Neural cell (in vitro differentiated cells): ENCODE measurements around the gene MPLKIP. TPM values are rescaled to one million over a fixed set of nuclear protein-coding genes. Genes with fewer than 3 reads are reported as not detected.

Experiments
- H2AFZ ChIP-seq: fragments of 200-600, 300-800 bp; sonication (generic), shearing (Covaris generic); 2 replicates; pipeline ENCODE4 v1.6.0; 2014; ENCODE audit warnings: low read depth, mild to moderate bottlenecking, antibody characterized with exemption, low read length, moderate library complexity
- H3F3A ChIP-seq: fragments of 200-600 bp; shearing (Covaris generic); 2 replicates; pipeline ENCODE4 v1.6.1; 2016; ENCODE audit warnings: mild to moderate bottlenecking, moderate library complexity, mixed read lengths, antibody characterized with exemption, low read length; ENCODE audit not compliant: insufficient read depth, poor library complexity, severe bottlenecking
- H3K27ac ChIP-seq: fragments of 200-600, 300-800 bp; sonication (generic), shearing (Covaris generic); 2 replicates; pipeline ENCODE4 v1.5.1; 2014; ENCODE audit warnings: mild to moderate bottlenecking, low read length, moderate library complexity
- H3K27me3 ChIP-seq: fragments of 300-800, 200-600 bp; sonication (generic), shearing (Covaris generic); 2 replicates; pipeline ENCODE4 v1.6.0; 2014; ENCODE audit warnings: mild to moderate bottlenecking, low read depth, low read length, moderate library complexity; ENCODE audit not compliant: insufficient read depth
- H3K36me3 ChIP-seq: fragments of 300-800, 200-600 bp; sonication (generic), shearing (Covaris generic); 2 replicates; pipeline ENCODE4 v1.5.1; 2014; ENCODE audit warnings: mild to moderate bottlenecking, antibody characterized with exemption, low read length, moderate library complexity; ENCODE audit not compliant: insufficient read depth
- H3K4me2 ChIP-seq: fragments of 300-800, 200-600 bp; sonication (generic), shearing (Covaris generic); 2 replicates; pipeline ENCODE4 v1.6.0; 2014; ENCODE audit warnings: mild to moderate bottlenecking, low read length
- H3K4me3 ChIP-seq: fragments of 300-800, 200-600 bp; sonication (generic), shearing (Covaris generic); 2 replicates; pipeline ENCODE4 v1.5.1; 2014; ENCODE audit warnings: mild to moderate bottlenecking, low read length, moderate library complexity
- H3K79me2 ChIP-seq: fragments of 200-600 bp; shearing (Covaris generic); replicated peaks from 2 replicates; pipeline ENCODE4 v1.6.0; 2014; ENCODE audit warnings: mild to moderate bottlenecking, low read length, moderate library complexity; ENCODE audit not compliant: insufficient read depth
- H3K9ac ChIP-seq: fragments of 300-800, 200-600 bp; sonication (generic), shearing (Covaris generic); 2 replicates; pipeline ENCODE4 v1.6.1; 2016; ENCODE audit warnings: mild to moderate bottlenecking, low read length, mixed read lengths
- H3K9me2 ChIP-seq: fragments of 200-600 bp; shearing (Covaris generic); 2 replicates; pipeline ENCODE4 v1.6.1; 2016; ENCODE audit warnings: mild to moderate bottlenecking, low read length, mixed read lengths; ENCODE audit not compliant: insufficient read depth
- H3K9me3 ChIP-seq: fragments of 200-600, 300-800 bp; sonication (generic), shearing (Covaris generic); 2 replicates; pipeline ENCODE4 v1.6.1; 2016; ENCODE audit warnings: mild to moderate bottlenecking, mixed run types, low read length, moderate library complexity, mixed read lengths
- H4K20me1 ChIP-seq: fragments of 200-600 bp; shearing (Covaris generic); 2 replicates; pipeline ENCODE4 v1.6.1; 2016; ENCODE audit warnings: mild to moderate bottlenecking, mixed run types; ENCODE audit not compliant: insufficient read depth
- CTCF ChIP-seq: fragments of 450-650 bp; IDR thresholded peaks from 2 replicates; pipeline ENCODE4 v1.5.1; 2014; ENCODE audit warnings: antibody characterized with exemption, mild to moderate bottlenecking, moderate library complexity; ENCODE audit not compliant: poor library complexity, severe bottlenecking
- EP300 ChIP-seq: fragments of 450-650 bp; conservative IDR thresholded peaks from 2 replicates; pipeline ENCODE4 v1.6.1; 2014; ENCODE audit warnings: antibody characterized with exemption, mild to moderate bottlenecking, moderate library complexity; ENCODE audit not compliant: poor library complexity, severe bottlenecking
- EZH2 ChIP-seq: fragments of 200-600, 300-800 bp; shearing (Covaris generic), sonication (generic); IDR thresholded peaks from 2 replicates; pipeline ENCODE4 v1.6.1; 2014; ENCODE audit warnings: antibody characterized with exemption, low read length, borderline replicate concordance, mild to moderate bottlenecking; ENCODE audit not compliant: insufficient read depth, poor library complexity, severe bottlenecking
- MXI1 ChIP-seq: fragments of 450-650 bp; conservative IDR thresholded peaks from 2 replicates; pipeline ENCODE4 v1.6.1; 2014; ENCODE audit warnings: antibody characterized with exemption, mild to moderate bottlenecking; ENCODE audit not compliant: poor library complexity, severe bottlenecking
- POLR2AphosphoS5 ChIP-seq: IDR thresholded peaks from 2 replicates; pipeline ENCODE4 v1.6.1; 2012
- RAD21 ChIP-seq: fragments of 450-650 bp; conservative IDR thresholded peaks from 2 replicates; pipeline ENCODE4 v1.6.1; 2014; ENCODE audit warnings: antibody characterized with exemption, mild to moderate bottlenecking, moderate library complexity
- REST ChIP-seq: IDR thresholded peaks from 2 replicates; pipeline ENCODE4 v1.6.1; 2012; ENCODE audit warnings: borderline replicate concordance
- SMC3 ChIP-seq: fragments of 450-650 bp; conservative IDR thresholded peaks from 2 replicates; pipeline ENCODE4 v1.6.1; 2014; ENCODE audit warnings: antibody characterized with exemption, mild to moderate bottlenecking, moderate library complexity; ENCODE audit not compliant: poor library complexity
- TAF1 ChIP-seq: IDR thresholded peaks from 2 replicates; pipeline ENCODE4 v1.6.1; 2012; ENCODE audit warnings: low read depth
- polyA plus RNA-seq: library from polyadenylated mRNA; depleted of rRNA; stranded (reverse); fragments of >200 nt; gene quantifications from 2 replicates; pipeline ENCODE4 v1.2.3, GENCODE V29; 2014

MPLKIP gene
- polyA plus RNA-seq, 1 donor from 2014 or later = 54.6 TPM

GRCh38 chr7:40095230-40095629 lies 39.2 kb downstream of the MPLKIP start:
- Histone ChIP-seq H3K27me3 (no peaks in the 10 kb centered on the region), H3K27ac (no peak overlapping the region), H3K9me3 (no peaks in the 10 kb centered on the region), H3F3A (no peaks in the 10 kb centered on the region), H3K79me2 (no peaks in the 10 kb centered on the region), H3K9ac (no peak overlapping the region), H4K20me1 (no peaks in the 10 kb centered on the region), H3K36me3 (peaks cover 11% of the 10 kb centered on the region), H2AFZ (no peak overlapping the region), H3K9me2 (no peaks in the 10 kb centered on the region), H3K4me2 (no peak overlapping the region), H3K4me3 (no peak overlapping the region)
- TF ChIP-seq POLR2AphosphoS5 (no peak), RAD21 (no peak), CTCF (no peak), REST (no peak), EZH2 (no peak), EP300 (no peak), MXI1 (no peak), TAF1 (no peak), SMC3 (no peak)

- Histone ChIP-seq H3K4me2 (no peak overlapping the region), H3K4me3 (no peak overlapping the region), H3K9ac (no peak overlapping the region), H3K9me2 (no peaks in the 10 kb centered on the region), H3K27me3 (no peaks in the 10 kb centered on the region), H3K36me3 (peaks cover 17% of the 10 kb centered on the region), H3K79me2 (no peaks in the 10 kb centered on the region), H3K27ac (no peak overlapping the region), H3F3A (no peaks in the 10 kb centered on the region), H3K9me3 (no peaks in the 10 kb centered on the region), H2AFZ (no peak overlapping the region), H4K20me1 (no peaks in the 10 kb centered on the region)
- TF ChIP-seq EZH2 = no peak
- TF ChIP-seq TAF1 = no peak
- TF ChIP-seq POLR2AphosphoS5 = no peak
- no peak for TF ChIP-seq REST
- no peak for TF ChIP-seq MXI1
- no peak for TF ChIP-seq CTCF
- no peak for TF ChIP-seq EP300
- no peak for TF ChIP-seq SMC3
- TF ChIP-seq RAD21 = no peak
Measured at GRCh38 chr7:40093631-40094350, 40.6 kb downstream of the MPLKIP start.
